ENCODE results near the gene CLDN19.

DNA sequence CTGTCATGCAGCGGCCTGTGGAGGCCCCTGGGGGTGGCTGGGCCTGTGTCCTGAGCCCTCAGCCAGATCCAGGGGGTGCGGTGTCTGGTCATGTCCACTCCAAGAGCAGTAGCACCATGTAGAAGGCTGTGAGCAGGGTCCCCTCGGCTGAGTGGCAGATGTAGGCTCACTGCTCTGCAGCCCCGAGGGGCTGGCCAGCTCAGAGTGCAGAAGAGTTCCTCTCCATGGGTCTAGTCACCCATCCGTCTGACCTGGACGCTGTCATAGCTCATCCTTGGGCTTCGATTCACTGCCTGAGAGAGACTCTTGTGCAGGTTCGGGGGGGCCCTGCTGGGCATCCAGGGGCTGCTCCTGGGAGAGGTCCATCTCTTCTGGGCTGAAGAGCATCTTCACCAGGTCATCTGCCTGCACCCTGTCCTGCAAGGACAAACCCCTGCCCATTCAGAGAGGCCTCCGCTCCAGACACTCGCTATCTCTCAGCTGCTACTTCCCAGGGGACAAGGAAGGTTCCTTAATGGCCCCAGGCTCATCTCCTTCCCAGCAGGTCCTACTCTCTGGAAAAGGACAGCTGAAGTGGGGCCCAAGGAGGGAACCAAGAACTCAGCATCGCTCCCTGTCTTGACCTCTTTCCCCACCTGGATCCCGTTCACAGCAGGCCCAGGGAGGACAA, 6.5 kb upstream of the CLDN19 start:
- TF ChIP-seq, protein P1, sequence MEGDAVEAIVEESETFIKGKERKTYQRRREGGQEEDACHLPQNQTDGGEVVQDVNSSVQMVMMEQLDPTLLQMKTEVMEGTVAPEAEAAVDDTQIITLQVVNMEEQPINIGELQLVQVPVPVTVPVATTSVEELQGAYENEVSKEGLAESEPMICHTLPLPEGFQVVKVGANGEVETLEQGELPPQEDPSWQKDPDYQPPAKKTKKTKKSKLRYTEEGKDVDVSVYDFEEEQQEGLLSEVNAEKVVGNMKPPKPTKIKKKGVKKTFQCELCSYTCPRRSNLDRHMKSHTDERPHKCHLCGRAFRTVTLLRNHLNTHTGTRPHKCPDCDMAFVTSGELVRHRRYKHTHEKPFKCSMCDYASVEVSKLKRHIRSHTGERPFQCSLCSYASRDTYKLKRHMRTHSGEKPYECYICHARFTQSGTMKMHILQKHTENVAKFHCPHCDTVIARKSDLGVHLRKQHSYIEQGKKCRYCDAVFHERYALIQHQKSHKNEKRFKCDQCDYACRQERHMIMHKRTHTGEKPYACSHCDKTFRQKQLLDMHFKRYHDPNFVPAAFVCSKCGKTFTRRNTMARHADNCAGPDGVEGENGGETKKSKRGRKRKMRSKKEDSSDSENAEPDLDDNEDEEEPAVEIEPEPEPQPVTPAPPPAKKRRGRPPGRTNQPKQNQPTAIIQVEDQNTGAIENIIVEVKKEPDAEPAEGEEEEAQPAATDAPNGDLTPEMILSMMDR (IDR thresholded peaks at IDR 0.05), result no peak
- TF ChIP-seq POLR2A (IDR thresholded peaks at IDR 0.05), result no peak
